K562 (cell line): ENCODE data around the gene RAX. TPM values are rescaled to one million over a fixed set of nuclear protein-coding genes. Genes with fewer than 3 reads are reported as not detected.

Experiments
- ATAC-seq: fragments of 200-7000 bp; cut with Tn5 transposase; 3 replicates; pipeline ENCODE4 v1.9.1; 2020; ENCODE audit warnings: moderate library complexity
- BruUV-seq: library from RNA; stranded (reverse); fragments of 400-500 nt; replicated peaks from 2 replicates; lab custom pipeline; 2021; lab: Mats Ljungman, UMichigan
- CTCF ChIA-PET: fragments of 300-600 bp; formaldehyde crosslinking; extraction: SDS; loops from one replicate; lab custom pipeline; 2021; ENCODE audit warnings: low intra/inter-chr PET ratio; lab: Yijun Ruan, JAX
- POLR2A ChIA-PET: fragments of 300-600, 350-650 bp; sonication (Branson Sonifier 250); formaldehyde crosslinking; extraction: SDS; loops from one replicate; lab custom pipeline; 2021; ENCODE audit warnings: antibody characterized with exemption, inconsistent platforms; lab: Yijun Ruan, JAX
- DNase-seq, 4 experiments: peaks; one replicate each; pipeline versions ENCODE4 v3.0.0 to v3.0.0-alpha.2; 2011 to 2018; ENCODE audit warnings: low spot score in 3 of 4, mixed read lengths in 3 of 4; ENCODE audit errors: extremely low read depth in 1 of 4
- FAIRE-seq: peaks from 2 replicates; lab custom pipeline; 2011; peaks lifted over from hg19 to GRCh38; lab: Jason Lieb, UNC
- H2AFZ ChIP-seq: 2 replicates; pipeline ENCODE4 v1.6.0; 2011; ENCODE audit warnings: low read depth, low read length, control low read depth, inconsistent platforms
- H3K27ac ChIP-seq: fragments of 200-600 bp; 3 replicates; pipeline ENCODE4 v1.8.0; 2011; ENCODE audit warnings: low read depth, mild to moderate bottlenecking, control low read depth, inconsistent platforms, low read length, moderate library complexity, mixed read lengths; ENCODE audit errors: extremely low read depth
- H3K27me3 ChIP-seq, 2 experiments: fragments of 300-600 bp in 1 of 2; 2 replicates in 1 of 2; 3 replicates in 1 of 2; pipeline versions ENCODE4 v1.6.0 to v1.8.0; 2011; ENCODE audit warnings: inconsistent platforms in 2 of 2, low read length in 2 of 2, mild to moderate bottlenecking in 1 of 2, mixed read lengths in 1 of 2, moderate library complexity in 1 of 2; ENCODE audit not compliant: control insufficient read depth in 2 of 2, insufficient read depth in 2 of 2
- H3K36me3 ChIP-seq: fragments of 300-600 bp; 3 replicates; pipeline ENCODE4 v1.8.0; 2011; ENCODE audit warnings: mild to moderate bottlenecking, low read length, inconsistent platforms; ENCODE audit not compliant: control insufficient read depth, insufficient read depth
- H3K4me1 ChIP-seq, 2 experiments: fragments of 200-600 bp in 1 of 2; replicated peaks in 1 of 2; 2 replicates in 1 of 2; 3 replicates in 1 of 2; pipeline versions ENCODE4 v1.5.1 to v1.8.0; 2011; ENCODE audit warnings: inconsistent platforms in 2 of 2, low read length in 2 of 2, mild to moderate bottlenecking in 1 of 2, mixed read lengths in 1 of 2, moderate library complexity in 1 of 2; ENCODE audit not compliant: control insufficient read depth in 2 of 2, insufficient read depth in 2 of 2
- H3K4me2 ChIP-seq: 2 replicates; pipeline ENCODE4 v1.6.1; 2011; ENCODE audit warnings: low read length, control low read depth, inconsistent platforms, mixed read lengths; ENCODE audit not compliant: insufficient read depth
- H3K4me3 ChIP-seq: fragments of 200-600 bp; sonication (generic), shearing (Covaris generic); 2 replicates; pipeline ENCODE4 v1.5.1; 2016; ENCODE audit warnings: control low read depth, inconsistent platforms
- H3K79me2 ChIP-seq: fragments of 200-600 bp; 3 replicates; pipeline ENCODE4 v1.8.0; 2011; ENCODE audit warnings: low read length, inconsistent platforms; ENCODE audit not compliant: control insufficient read depth, insufficient read depth
- H3K9ac ChIP-seq, 2 experiments: 2 replicates each; pipeline versions ENCODE4 v1.6.0 to v1.6.1; 2011; ENCODE audit warnings: low read depth in 2 of 2, low read length in 2 of 2, control low read depth in 1 of 2, inconsistent platforms in 1 of 2, mild to moderate bottlenecking in 1 of 2, mixed read lengths in 1 of 2; ENCODE audit not compliant: insufficient read depth in 1 of 2
- H3K9me1 ChIP-seq: one replicate; pipeline ENCODE4 v1.6.0; 2011; ENCODE audit warnings: inconsistent platforms, mild to moderate bottlenecking, low read length, moderate library complexity; ENCODE audit not compliant: control insufficient read depth, insufficient read depth
- H3K9me3 ChIP-seq: replicated peaks from 2 replicates; pipeline ENCODE4 v1.5.1; 2011; ENCODE audit warnings: low read depth, low read length, inconsistent platforms; ENCODE audit not compliant: control insufficient read depth, insufficient read depth
- H4K20me1 ChIP-seq: replicated peaks from 2 replicates; pipeline ENCODE4 v1.6.1; 2011; ENCODE audit warnings: low read length, inconsistent platforms, mixed read lengths; ENCODE audit not compliant: control insufficient read depth, insufficient read depth
- ESRRB ChIP-seq: fragments of 250-450 bp; sonication (Bioruptor Pico); IDR thresholded peaks from 2 replicates; pipeline ENCODE4 v1.5.0; 2020; ENCODE audit warnings: mild to moderate bottlenecking, moderate library complexity, borderline replicate concordance
- GTF3C2 ChIP-seq: IDR thresholded peaks from 3 replicates; pipeline ENCODE4 v1.6.1; 2011; ENCODE audit warnings: borderline replicate concordance, mild to moderate bottlenecking, moderate library complexity; ENCODE audit not compliant: insufficient read length; ENCODE audit errors: extremely low read depth
- JUN ChIP-seq, 2 experiments: sonication (generic) in 1 of 2; formaldehyde crosslinking in 1 of 2; IDR thresholded peaks; 2 replicates each; pipeline versions ENCODE4 v1.6.1 to v1.8.0; 2012 to 2022; ENCODE audit warnings: borderline replicate concordance in 2 of 2, mild to moderate bottlenecking in 2 of 2, improper control_type of control experiment in 1 of 2, low read depth in 1 of 2, low read length in 1 of 2, missing genetic modification reagents in 1 of 2
- NFATC3 ChIP-seq: fragments of 450-650 bp; IDR thresholded peaks from 2 replicates; pipeline ENCODE4 v1.6.1; 2017; ENCODE audit warnings: mild to moderate bottlenecking
- PHB ChIP-seq: fragments of 250-450 bp; sonication (Bioruptor Pico); IDR thresholded peaks from 2 replicates; pipeline ENCODE4 v1.5.0; 2021
- ZNF133 ChIP-seq: fragments of 250-450 bp; sonication (Bioruptor Pico); IDR thresholded peaks from 2 replicates; pipeline ENCODE4 v1.4.0; 2020; ENCODE audit warnings: mild to moderate bottlenecking
- ZNF696 ChIP-seq: fragments of 250-450 bp; sonication (Bioruptor Pico); conservative IDR thresholded peaks from 2 replicates; pipeline ENCODE4 v1.4.0; 2020; ENCODE audit warnings: mild to moderate bottlenecking, moderate library complexity
- WGBS: fragments of 100-300 bp; shearing (Covaris generic); methylation state at CpG from one replicate; pipeline ENCODE4 v1.1.6; 2016; ENCODE audit warnings: low coverage, mixed read lengths; ENCODE audit not compliant: insufficient coverage; ENCODE audit errors: missing lambda C conversion rate; 5-methylcytosine and 5-hydroxymethylcytosine counted together
- in situ Hi-C: fragments of 300-500 bp; cut with MboI; formaldehyde crosslinking; loops from 4 replicates; pipeline ENCODE4 v1.15.0; 2018; ENCODE audit warnings: inconsistent platforms, mixed read lengths
- intact Hi-C: fragments of 100-400 bp; cut with micrococcal nuclease; formaldehyde crosslinking; loops from 2 replicates; pipeline ENCODE4 v1.14.2; 2022
- polyA plus RNA-seq, 8 experiments: library from polyadenylated mRNA; depleted of rRNA in 4 of 8; stranded (reverse) in 5 of 8; unstranded in 3 of 8; fragments of >200 nt; fragmentation: Nextera tagmentation in 2 of 8; fragmentation: Illumina TruSeq in 1 of 8; extraction: Ambion mirVana in 2 of 8; extraction: Trizol in 1 of 8; gene quantifications; 2 replicates each; pipeline versions ENCODE4 v1.2.1 to v1.2.3, GENCODE V29; 2011 to 2014; ENCODE audit warnings: inconsistent platforms in 1 of 8, missing spikeins in 1 of 8
- total RNA-seq, 7 experiments: library from RNA; depleted of rRNA in 6 of 7; stranded (reverse); fragments of >200 nt in 6 of 7; fragmentation: Illumina TruSeq in 2 of 7; extraction: Trizol in 2 of 7; gene quantifications; 2 replicates each; pipeline versions ENCODE4 v1.2.1 to v1.2.3, GENCODE V29; 2011 to 2021; ENCODE audit warnings: low replicate concordance in 1 of 7

The RAX gene
- total and polyA plus RNA-seq, 9 of the 15 experiments (the other 6 are each of a cell fraction or from before 2014, with no cell fraction given) = not detected

GRCh38 chr18:59272221-59272888 lies 899 bp downstream of the RAX start:
- H2AFZ ChIP-seq = no peak overlapping the region
- peaks cover 5 to 61% of the 10 kb centered on the region in 2 experiments; a peak in 3 of 5 replicates for H3K27me3 ChIP-seq
- POLR2A ChIA-PET = no interaction called here
- no peak overlapping the region for H3K4me2 ChIP-seq
- ATAC-seq = no peak
- DNase-seq = no peak
- no peak overlapping the region for H3K4me3 ChIP-seq
- in situ Hi-C loops = no loop called here
- peaks cover 0 to 25% of the 10 kb centered on the region in 2 experiments; a peak in 2 of 5 replicates for H3K4me1 ChIP-seq
- no peak overlapping the region for H3K27ac ChIP-seq
- TF ChIP-seq PHB (CRISPR knock-in tag) = no peak
- TF ChIP-seq ZNF133 (CRISPR knock-in tag) = no peak
- TF ChIP-seq NFATC3 = no peak
- TF ChIP-seq ESRRB = no peak
- TF ChIP-seq ZNF696 (CRISPR knock-in tag) = no peak
- TF ChIP-seq GTF3C2 = no peak
- no peak for TF ChIP-seq JUN (IDR thresholded peaks at IDR 0.05; ENCODE audit: borderline replicate concordance, low read depth, low read length)
- no peak for TF ChIP-seq JUN (CRISPR knock-in tag; IDR thresholded peaks at IDR 0.05; ENCODE audit: borderline replicate concordance)
- TF ChIP-seq, all 486 proteins: peak for 0
- Histone ChIP-seq H3K9me3 (no peaks in the 10 kb centered on the region), H3K36me3 (no peaks in the 10 kb centered on the region), H4K20me1 (no peaks in the 10 kb centered on the region), H3K79me2 (no peaks in the 10 kb centered on the region), H3K9me1 (no peaks in the 10 kb centered on the region), H3K9ac (no peak overlapping the region)
- WGBS = 17% methylated on average over 16 of the region's 52 CpGs
- intact Hi-C loops = no loop called here
- FAIRE-seq = no peak
- CTCF ChIA-PET = no interaction called here
- no TSS peak for BruUV-seq
